GM19099 (cell line): ENCODE data around the gene TAC3.
A peak's percentile ranks its signal among the peaks of the same experiment; 100 is the strongest.

Source experiments
- POLR2A ChIP-seq: IDR thresholded peaks from 3 replicates; pipeline ENCODE4 v1.6.1; 2011; ENCODE audit warnings: low read depth; ENCODE audit not compliant: insufficient read length; ENCODE audit errors: extremely low read depth

TAC3 gene

GRCh38 chr12:57016348-57016747 is at the start of gene TAC3:
Gene TAC3 (minus strand): TSS chr12:57016529. CDS start chr12:57015797, 732 bp downstream.
- no peak for TF ChIP-seq POLR2A

- TF ChIP-seq POLR2A: no peak
Observed at GRCh38 chr12:57063991-57064685, 47.8 kb upstream of the TAC3 start.

GRCh38 chr12:57058454-57058853 is 42.1 kb upstream of the TAC3 start:
- peak; percentile 16 for TF ChIP-seq POLR2A

- TF ChIP-seq POLR2A: no peak
Observed at GRCh38 chr12:57057067-57057751, 40.9 kb upstream of the TAC3 start.

GRCh38 chr12:57055824-57056223 is 39.5 kb upstream of the TAC3 start:
- TF ChIP-seq POLR2A: no peak

- TF ChIP-seq POLR2A: no peak
Observed at GRCh38 chr12:57051011-57051410, 34.7 kb upstream of the TAC3 start.

- no peak for TF ChIP-seq POLR2A
Observed at GRCh38 chr12:57049890-57050289, 33.6 kb upstream of the TAC3 start, which contains the start of gene MYO1A. Gene MYO1A (minus strand): TSS chr12:57050129. CDS start chr12:57048323, 1,806 bp downstream.

GRCh38 chr12:57049119-57049446 is 32.8 kb upstream of the TAC3 start:
- no peak for TF ChIP-seq POLR2A

- no peak for TF ChIP-seq POLR2A
Observed at GRCh38 chr12:57048423-57049118, 32.2 kb upstream of the TAC3 start.

- TF ChIP-seq POLR2A: no peak
Observed at GRCh38 chr12:57047981-57048380, 31.7 kb upstream of the TAC3 start.

GRCh38 chr12:57046947-57047890 is 30.9 kb upstream of the TAC3 start:
- TF ChIP-seq POLR2A: no peak

GRCh38 chr12:57046086-57046791 is 29.9 kb upstream of the TAC3 start:
- TF ChIP-seq POLR2A: no peak

- no peak for TF ChIP-seq POLR2A
Observed at GRCh38 chr12:57044889-57045288, 28.6 kb upstream of the TAC3 start.

- no peak for TF ChIP-seq POLR2A
Observed at GRCh38 chr12:57044468-57044867, 28.1 kb upstream of the TAC3 start.
